ENCODE results near the gene SYN1. TPM values are rescaled to one million over a fixed set of nuclear protein-coding genes. Genes with fewer than 3 reads are reported as not detected.
A peak's percentile ranks its signal among the peaks of the same experiment; 100 is the strongest.

SYN1 gene
- polyA plus RNA-seq, 3 donors: 0.11 to 4.0 (median 0.29) TPM

GRCh38 chrX:47661539-47661938 is 41.9 kb upstream of the SYN1 start:
- DNase-seq: no peak
- peaks cover 0 to 10% (median 6%) of the 10 kb centered on the region in 7 donors for H3K9me3 Mint-ChIP-seq
- peaks cover 9 to 12% of the 10 kb centered on the region in 2 donors for H3K4me1 ChIP-seq (ENCODE audit: control insufficient read depth in 1 of 2, insufficient read depth in 2 of 2, low read length in 2 of 2)
- no peak overlapping the region for H3K27ac ChIP-seq (ENCODE audit: low read depth in 1 of 2, low read length in 2 of 2)
- peaks cover 11% of the 10 kb centered on the region for H3K79me2 ChIP-seq (ENCODE audit: insufficient read depth, low read length)
- peaks cover 0 to 7% (median 2%) of the 10 kb centered on the region in 3 donors for H3K27me3 Mint-ChIP-seq (ENCODE audit: low read depth in 3 of 3)
- H3K27ac Mint-ChIP-seq: no peak overlapping the region
- no peak overlapping the region for H3K4me3 ChIP-seq (replicated peaks in 1 of 3; ENCODE audit: low read depth in 2 of 3, low read length in 3 of 3)
- no peaks in the 10 kb centered on the region for H3K9me3 ChIP-seq (replicated peaks in 1 of 2; ENCODE audit: control insufficient read depth in 1 of 2, insufficient read depth in 1 of 2, low read length in 2 of 2)
- H3K4me1 Mint-ChIP-seq: peaks cover 15% of the 10 kb centered on the region
- no peak overlapping the region for H3K4me3 Mint-ChIP-seq
- H3K36me3 Mint-ChIP-seq: peaks cover 8 to 9% of the 10 kb centered on the region in 2 donors
- H4K20me1 ChIP-seq (ENCODE audit: insufficient read depth, low read length): peaks cover 3% of the 10 kb centered on the region
- H2AFZ ChIP-seq (ENCODE audit: insufficient read depth, low read depth, low read length, poor library complexity, severe bottlenecking): no peak overlapping the region
- H3K36me3 ChIP-seq (replicated peaks in 1 of 2; ENCODE audit: control insufficient read depth in 1 of 2, insufficient read depth in 2 of 2, low read length in 2 of 2): peaks cover 12% of the 10 kb centered on the region in 2 donors
- no peak overlapping the region for H3K4me2 ChIP-seq (replicated peaks; ENCODE audit: extremely low read depth, low read length, poor library complexity, severe bottlenecking)
- TF ChIP-seq CTCF (IDR thresholded peaks at IDR 0.05): no peak
- intact Hi-C loops (cut with micrococcal nuclease): no loop called here
- 100% methylated on average over 2 of the region's 7 CpGs for WGBS (ENCODE audit: insufficient coverage)
- no peaks in the 10 kb centered on the region for H3K27me3 ChIP-seq (ENCODE audit: control insufficient read depth in 2 of 2, insufficient read depth in 2 of 2, low read length in 2 of 2)
- H3K9ac ChIP-seq (ENCODE audit: insufficient read depth, low read length, poor library complexity, severe bottlenecking): no peak overlapping the region

GRCh38 chrX:47659421-47659726 is 39.7 kb upstream of the SYN1 start:
- Histone ChIP-seq H4K20me1 (ENCODE audit: insufficient read depth, low read length) (peaks cover 3% of the 10 kb centered on the region), H3K9me3 (replicated peaks in 1 of 2; ENCODE audit: control insufficient read depth in 1 of 2, insufficient read depth in 1 of 2, low read length in 2 of 2) (no peaks in the 10 kb centered on the region), H3K27me3 (ENCODE audit: control insufficient read depth in 2 of 2, insufficient read depth in 2 of 2, low read length in 2 of 2) (no peaks in the 10 kb centered on the region), H3K4me3 (replicated peaks in 1 of 3; ENCODE audit: low read depth in 2 of 3, low read length in 3 of 3) (peak overlapping the region; percentile 62 to 72 (median 66)), H3K9ac (ENCODE audit: insufficient read depth, low read length, poor library complexity, severe bottlenecking) (peak overlapping the region; percentile 90), H3K4me1 (ENCODE audit: control insufficient read depth in 1 of 2, insufficient read depth in 2 of 2, low read length in 2 of 2) (peaks cover 9 to 12% of the 10 kb centered on the region in 2 donors), H3K4me2 (replicated peaks; ENCODE audit: extremely low read depth, low read length, poor library complexity, severe bottlenecking) (peak overlapping the region; percentile 71), H2AFZ (ENCODE audit: insufficient read depth, low read depth, low read length, poor library complexity, severe bottlenecking) (peak overlapping the region; percentile 49), H3K27ac (ENCODE audit: low read depth in 1 of 2, low read length in 2 of 2) (peak overlapping the region; percentile 93 to 96), H3K79me2 (ENCODE audit: insufficient read depth, low read length) (peaks cover 14% of the 10 kb centered on the region), H3K36me3 (replicated peaks in 1 of 2; ENCODE audit: control insufficient read depth in 1 of 2, insufficient read depth in 2 of 2, low read length in 2 of 2) (peaks cover 27 to 33% of the 10 kb centered on the region in 2 donors)
- no peak for DNase-seq
- Mint-ChIP-seq H3K4me3 (peak overlapping the region; percentile 85 to 93), H3K27me3 (ENCODE audit: low read depth in 3 of 3) (peaks cover 0 to 6% (median 0%) of the 10 kb centered on the region in 3 donors), H3K9me3 (peaks cover 0 to 10% (median 6%) of the 10 kb centered on the region in 7 donors), H3K27ac (peak overlapping the region; percentile 97 to 99 (median 99)), H3K36me3 (peaks cover 21 to 23% of the 10 kb centered on the region in 2 donors), H3K4me1 (peaks cover 15% of the 10 kb centered on the region)
- WGBS (ENCODE audit: insufficient coverage): 17% methylated on average over 6 of the region's 8 CpGs
- no peak for TF ChIP-seq CTCF (IDR thresholded peaks at IDR 0.05)
- intact Hi-C loops (cut with micrococcal nuclease): loop anchor here in 1 of 2 donors (10.0 kb wide), 1 partner anchor 175 kb away; the partner anchor contains the start of gene ZNF81

Data from CD14-positive monocyte (primary cell).